ENCODE results near the gene ZNF808. TPM values are rescaled to one million over a fixed set of nuclear protein-coding genes. Genes with fewer than 3 reads are reported as not detected.
"Not testable (repeated sequence)": the region's sequence is repeated elsewhere in the genome, so short reads cannot be mapped to it uniquely, and the experiment has no call there.

The ZNF808 gene
- total RNA-seq, 1 donor from 2014 or later: 38.1 TPM

- DNase-seq (ENCODE audit: low spot score): no peak
- peak; percentile 95 for ATAC-seq
- intact Hi-C loops (cut with DNase I): no loop called here
These were observed 57.4 kb downstream of the ZNF808 start for GRCh38 chr19:52584736-52585440.

- intact Hi-C loops (cut with DNase I): no loop called here
- DNase-seq (ENCODE audit: low spot score): no peak
- ATAC-seq: peak; percentile 31
These were observed 58.1 kb downstream of the ZNF808 start for GRCh38 chr19:52585604-52586003.

GRCh38 chr19:52590728-52591127 lies 63.3 kb downstream of the ZNF808 start:
- intact Hi-C loops (cut with DNase I): no loop called here
- no peak for ATAC-seq
- no peak for DNase-seq (ENCODE audit: low spot score)

- ATAC-seq: no peak
- DNase-seq (ENCODE audit: low spot score): no peak
- intact Hi-C loops (cut with DNase I): no loop called here
These were observed 64.8 kb downstream of the ZNF808 start for GRCh38 chr19:52592301-52592700.

- DNase-seq (ENCODE audit: low spot score); ATAC-seq; intact Hi-C loops (cut with DNase I): not testable (repeated sequence)
These were observed 66.0 kb downstream of the ZNF808 start for GRCh38 chr19:52593441-52593840.

GRCh38 chr19:52599241-52599640 lies 71.8 kb downstream of the ZNF808 start:
- ATAC-seq: no peak
- intact Hi-C loops (cut with DNase I): no loop called here
- DNase-seq (ENCODE audit: low spot score): no peak

GRCh38 chr19:52600639-52601024 lies 73.2 kb downstream of the ZNF808 start:
- intact Hi-C loops (cut with DNase I): loop anchor here (10.0 kb wide), 1 partner anchor 84 kb away; no protein-coding TSS in a partner anchor
- no peak for DNase-seq (ENCODE audit: low spot score)
- peak; percentile 15 for ATAC-seq

GRCh38 chr19:52601025-52601973 lies 73.8 kb downstream of the ZNF808 start:
- intact Hi-C loops (cut with DNase I): loop anchor here (10.0 kb wide), 1 partner anchor 84 kb away; no protein-coding TSS in a partner anchor
- peak; percentile 97 for DNase-seq (ENCODE audit: low spot score)

GRCh38 chr19:52601974-52602366 lies 74.5 kb downstream of the ZNF808 start:
- intact Hi-C loops (cut with DNase I): loop anchor here (10.0 kb wide), 1 partner anchor 83 kb away; no protein-coding TSS in a partner anchor

More at GRCh38 chr19:52601025-52601973, 73.8 kb downstream of the ZNF808 start:
- peak; percentile 98 for ATAC-seq

GRCh38 chr19:52602941-52603340 lies 75.5 kb downstream of the ZNF808 start:
- no peak for DNase-seq (ENCODE audit: low spot score)
- no peak for ATAC-seq
- intact Hi-C loops (cut with DNase I): loop anchor here (10.0 kb wide), 1 partner anchor 82 kb away; no protein-coding TSS in a partner anchor

More at GRCh38 chr19:52601974-52602366, 74.5 kb downstream of the ZNF808 start:
- peak; percentile 38 for ATAC-seq
- not testable (repeated sequence) for DNase-seq (ENCODE audit: low spot score)

GRCh38 chr19:52603558-52604207 lies 76.2 kb downstream of the ZNF808 start:
- DNase-seq (ENCODE audit: low spot score) (no peak), ATAC-seq (no peak)
- intact Hi-C loops (cut with DNase I): loop anchor here (10.0 kb wide), 1 partner anchor 81 kb away; no protein-coding TSS in a partner anchor

Other genes starting within 250 kb of the ZNF808 start
- gene ZNF480, start 230.5 kb upstream of the ZNF808 start, total RNA-seq: 13.7 TPM
- gene ZNF610, start 191.4 kb upstream of the ZNF808 start, total RNA-seq: 5.5 TPM
- gene ZNF880, start 157.7 kb upstream of the ZNF808 start, total RNA-seq: 25.9 TPM
- 42.8 TPM for gene ZNF528, start 129.8 kb upstream of the ZNF808 start, total RNA-seq
- gene ZNF534, start 98.5 kb upstream of the ZNF808 start, total RNA-seq: 2.3 TPM
- 4.9 TPM for gene ZNF578, start 74.1 kb upstream of the ZNF808 start, total RNA-seq
- gene ZNF701, start 42.6 kb downstream of the ZNF808 start, total RNA-seq: 22.4 TPM
- gene ZNF83, start 110.7 kb downstream of the ZNF808 start, total RNA-seq: 68.6 TPM
- gene ZNF611, start 207.4 kb downstream of the ZNF808 start, total RNA-seq: 26.6 TPM